Colonic mucosa (tissue), 4 donors: ENCODE results near the gene NUP85. TPM values are rescaled to one million over a fixed set of nuclear protein-coding genes. Genes with fewer than 3 reads are reported as not detected.
A peak's percentile ranks its signal among the peaks of the same experiment; 100 is the strongest.
"Not testable (repeated sequence)": the region's sequence is repeated elsewhere in the genome, so short reads cannot be mapped to it uniquely, and the experiment has no call there.

Experiments
- DNase-seq: peaks from one replicate; pipeline ENCODE4 v3.0.0-alpha.2; 2020
- H3K27ac ChIP-seq: fragments of 200-600 bp; one replicate; pipeline ENCODE4 v1.8.0; 2021
- H3K27me3 ChIP-seq: fragments of 200-600 bp; one replicate; pipeline ENCODE4 v1.8.0; 2021
- H3K36me3 ChIP-seq: fragments of 200-600 bp; one replicate; pipeline ENCODE4 v1.8.0; 2021
- H3K4me1 ChIP-seq: fragments of 200-600 bp; one replicate; pipeline ENCODE4 v1.8.0; 2021; ENCODE audit warnings: mild to moderate bottlenecking
- H3K4me3 ChIP-seq: fragments of 200-600 bp; one replicate; pipeline ENCODE4 v1.8.0; 2021
- H3K9ac ChIP-seq, 2 donors: one replicate each; pipeline ENCODE4 v1.7.0; 2013; ENCODE audit warnings: control low read depth in 2 of 2, low read depth in 2 of 2, low read length in 2 of 2
- H3K9me3 ChIP-seq: fragments of 200-600 bp; one replicate; pipeline ENCODE4 v1.8.0; 2021
- CTCF ChIP-seq: fragments of 200-600 bp; IDR thresholded peaks from one replicate; pipeline ENCODE4 v1.8.0; 2022; ENCODE audit warnings: antibody characterized with exemption, mild to moderate bottlenecking
- intact Hi-C: fragments of 100-400 bp; cut with DNase I; formaldehyde crosslinking; loops from one replicate; pipeline ENCODE4 v1.14.1; 2022
- total RNA-seq, 2 donors: library from RNA; stranded (reverse); fragmentation: NEBNext Ultra II Directional in 1 of 2; extraction: Animal tissue kit (Norgen Biotek cat#: 25700) in 1 of 2; gene quantifications; one replicate each; pipeline ENCODE4 v1.2.1, GENCODE V29; 2021
- donor health status: healthy.
- donor health status: DM: no; HTN: no; CAD: no.
- donor health status: DM: no; HTN: no; CAD: no.

Gene NUP85
- 10 to 100 TPM; 42.2 to 86.8 TPM for total RNA-seq

GRCh38 chr17:75205037-75205792 is at the start of gene NUP85:
TSS of gene NUP85 (plus strand) at chr17:75205679. CDS start at chr17:75205762, 83 bp downstream.
- Histone ChIP-seq H3K9ac (peak within 1 kb of the TSS; percentile 95 to 99), H3K9me3 (no peaks in the 10 kb centered on the region), H3K27me3 (no peaks in the 10 kb centered on the region), H3K4me3 (peak within 1 kb of the TSS; percentile 91), H3K4me1 (peaks cover 6% of the 10 kb centered on the region), H3K36me3 (no peaks in the 10 kb centered on the region), H3K27ac (peak within 1 kb of the TSS; percentile 94)
- no peak for TF ChIP-seq CTCF
- intact Hi-C loops, result no loop called here
- DNase-seq, result peak; percentile 95

- H3K27ac ChIP-seq, H3K9ac ChIP-seq, H3K27me3 ChIP-seq, intact Hi-C loops, H3K36me3 ChIP-seq, H3K4me3 ChIP-seq, H3K9me3 ChIP-seq, H3K4me1 ChIP-seq, DNase-seq: not testable (repeated sequence)
Observed at GRCh38 chr17:75158480-75158879, 47.0 kb upstream of the NUP85 start.

- H3K9ac ChIP-seq, result no peak overlapping the region
- peaks cover 4% of the 10 kb centered on the region for H3K4me1 ChIP-seq
- DNase-seq, result no peak
- no peaks in the 10 kb centered on the region for H3K9me3 ChIP-seq
- no peaks in the 10 kb centered on the region for H3K27me3 ChIP-seq
- H3K4me3 ChIP-seq, result no peak overlapping the region
- TF ChIP-seq CTCF, result no peak
- H3K27ac ChIP-seq, result peak overlapping the region; percentile 6
- intact Hi-C loops, result no loop called here
- H3K36me3 ChIP-seq, result no peaks in the 10 kb centered on the region
Observed at GRCh38 chr17:75159196-75160031, 46.1 kb upstream of the NUP85 start.

GRCh38 chr17:75160211-75160610 is 45.3 kb upstream of the NUP85 start:
- no peaks in the 10 kb centered on the region for H3K36me3 ChIP-seq
- no peak for DNase-seq
- no peak overlapping the region for H3K27ac ChIP-seq
- H3K9me3 ChIP-seq, result no peaks in the 10 kb centered on the region
- H3K9ac ChIP-seq, result no peak overlapping the region
- H3K27me3 ChIP-seq, result no peaks in the 10 kb centered on the region
- no peak for TF ChIP-seq CTCF
- H3K4me3 ChIP-seq, result no peak overlapping the region
- intact Hi-C loops, result no loop called here
- no peaks in the 10 kb centered on the region for H3K4me1 ChIP-seq

- intact Hi-C loops, result no loop called here
- H3K27ac ChIP-seq, result no peak overlapping the region
- no peak for TF ChIP-seq CTCF
- DNase-seq, result no peak
- H3K9ac ChIP-seq, result no peak overlapping the region
- H3K9me3 ChIP-seq, result no peaks in the 10 kb centered on the region
- H3K4me1 ChIP-seq, result no peaks in the 10 kb centered on the region
- no peaks in the 10 kb centered on the region for H3K27me3 ChIP-seq
- no peak overlapping the region for H3K4me3 ChIP-seq
- no peaks in the 10 kb centered on the region for H3K36me3 ChIP-seq
Observed at GRCh38 chr17:75163074-75163473, 42.4 kb upstream of the NUP85 start.

- H3K9ac ChIP-seq, H3K27ac ChIP-seq, H3K4me3 ChIP-seq, DNase-seq, H3K27me3 ChIP-seq, H3K4me1 ChIP-seq, H3K36me3 ChIP-seq, H3K9me3 ChIP-seq, intact Hi-C loops: not testable (repeated sequence)
Observed at GRCh38 chr17:75164606-75165005, 40.9 kb upstream of the NUP85 start.
